Uterus (tissue), 4 donors: Measurements from ENCODE around the gene LMNA. TPM values are rescaled to one million over a fixed set of nuclear protein-coding genes. Genes with fewer than 3 reads are reported as not detected.
A peak's percentile ranks its signal among the peaks of the same experiment; 100 is the strongest.

Source experiments
- DNase-seq, 2 donors: peaks; one replicate each; pipeline ENCODE4 v3.0.0-alpha.2; 2019 to 2020
- H3K27ac ChIP-seq, 2 donors: fragments of 200-600 bp; sonication (generic); 1 replicate in 1 of 2; 2 replicates in 1 of 2; pipeline ENCODE4 v1.5.1; 2016 to 2018
- H3K27me3 ChIP-seq, 2 donors: fragments of 200-600 bp; sonication (generic); one replicate each; pipeline ENCODE4 v1.5.1; 2018 to 2019; ENCODE audit warnings: control low read depth in 1 of 2
- H3K36me3 ChIP-seq, 2 donors: fragments of 200-600 bp; sonication (generic); one replicate each; pipeline ENCODE4 v1.5.1; 2019; ENCODE audit warnings: control low read depth in 1 of 2
- H3K4me1 ChIP-seq, 2 donors: fragments of 200-600 bp; sonication (generic); one replicate each; pipeline ENCODE4 v1.5.1; 2018 to 2019; ENCODE audit warnings: control low read depth in 1 of 2
- H3K4me3 ChIP-seq, 2 donors: fragments of 200-600 bp; sonication (generic); 1 replicate in 1 of 2; 2 replicates in 1 of 2; pipeline ENCODE4 v1.5.1; 2018 to 2019; ENCODE audit warnings: mild to moderate bottlenecking in 1 of 2
- H3K9me3 ChIP-seq, 2 donors: fragments of 200-600 bp; sonication (generic); one replicate each; pipeline ENCODE4 v1.5.1; 2019; ENCODE audit warnings: control low read depth in 1 of 2
- POLR2A ChIP-seq, 2 donors: fragments of 450-650 bp; IDR thresholded peaks; one replicate each; pipeline ENCODE4 v1.6.1; 2016; ENCODE audit warnings: antibody characterized with exemption in 2 of 2, mild to moderate bottlenecking in 1 of 2, moderate library complexity in 1 of 2
- intact Hi-C: fragments of 100-400 bp; cut with DNase I; formaldehyde crosslinking; loops from one replicate; pipeline ENCODE4 v1.15.1; 2023; ENCODE audit warnings: low total_unique reads
- total RNA-seq, 4 donors: library from RNA; depleted of rRNA in 3 of 4; stranded (reverse); fragments of >200 nt in 3 of 4; gene quantifications; one replicate each; pipeline versions ENCODE4 v1.1.0 to v1.2.4, GENCODE V29; 2014 to 2023
- TF ChIP-seq, protein P1 (sequence below), 4 experiments: fragments of 200-600 bp in 2 of 4; fragments of 450-650 bp in 2 of 4; sonication (generic) in 2 of 4; IDR thresholded peaks; one replicate each; pipeline ENCODE4 v1.5.1; 2016 to 2019; ENCODE audit warnings: antibody characterized with exemption in 4 of 4, mild to moderate bottlenecking in 2 of 4, moderate library complexity in 1 of 4
- donor health status: DM: yes; HTN: yes; CAD: no.

The LMNA gene
- total RNA-seq, 4 donors from 2014 or later = 245 to 533 (median 373) TPM

DNA sequence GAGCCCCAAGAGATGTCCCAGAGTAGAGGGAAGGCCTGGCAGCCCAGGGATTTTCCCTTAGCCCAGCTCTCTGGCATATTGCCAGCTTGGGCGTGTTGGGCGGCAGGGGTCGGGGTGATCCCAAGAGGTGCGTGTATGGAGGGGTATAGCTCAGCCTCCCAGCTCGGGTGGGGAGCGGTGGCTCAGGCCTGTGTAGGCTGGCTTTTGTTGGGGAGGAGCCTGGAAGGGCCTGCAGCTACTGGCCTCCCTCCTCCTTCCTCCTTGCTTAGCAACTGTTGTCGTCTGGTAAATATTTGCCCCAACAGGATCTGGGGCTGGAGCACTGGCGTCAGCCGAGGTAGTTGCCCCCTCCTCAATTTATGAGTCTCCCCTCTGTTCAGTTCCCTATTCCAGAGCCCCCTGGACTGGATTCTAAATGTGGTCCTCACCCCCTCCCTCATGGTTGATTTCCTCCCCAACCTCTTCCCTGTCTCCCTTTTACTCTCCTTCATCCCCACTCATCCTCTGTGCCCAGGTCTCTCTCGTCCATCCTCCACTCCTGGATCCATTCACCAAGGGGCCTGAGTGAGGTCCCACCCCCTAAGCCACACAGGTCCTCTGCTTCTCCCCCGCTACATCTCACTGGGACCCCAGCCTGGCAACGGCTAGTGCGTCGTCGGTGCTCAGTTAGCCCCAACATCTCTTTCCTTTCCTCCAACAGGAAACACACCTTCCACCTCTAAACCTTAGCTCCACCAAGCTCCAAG lies 10.3 kb upstream of the LMNA start:
- peak; percentile 86 to 88 for DNase-seq

DNA sequence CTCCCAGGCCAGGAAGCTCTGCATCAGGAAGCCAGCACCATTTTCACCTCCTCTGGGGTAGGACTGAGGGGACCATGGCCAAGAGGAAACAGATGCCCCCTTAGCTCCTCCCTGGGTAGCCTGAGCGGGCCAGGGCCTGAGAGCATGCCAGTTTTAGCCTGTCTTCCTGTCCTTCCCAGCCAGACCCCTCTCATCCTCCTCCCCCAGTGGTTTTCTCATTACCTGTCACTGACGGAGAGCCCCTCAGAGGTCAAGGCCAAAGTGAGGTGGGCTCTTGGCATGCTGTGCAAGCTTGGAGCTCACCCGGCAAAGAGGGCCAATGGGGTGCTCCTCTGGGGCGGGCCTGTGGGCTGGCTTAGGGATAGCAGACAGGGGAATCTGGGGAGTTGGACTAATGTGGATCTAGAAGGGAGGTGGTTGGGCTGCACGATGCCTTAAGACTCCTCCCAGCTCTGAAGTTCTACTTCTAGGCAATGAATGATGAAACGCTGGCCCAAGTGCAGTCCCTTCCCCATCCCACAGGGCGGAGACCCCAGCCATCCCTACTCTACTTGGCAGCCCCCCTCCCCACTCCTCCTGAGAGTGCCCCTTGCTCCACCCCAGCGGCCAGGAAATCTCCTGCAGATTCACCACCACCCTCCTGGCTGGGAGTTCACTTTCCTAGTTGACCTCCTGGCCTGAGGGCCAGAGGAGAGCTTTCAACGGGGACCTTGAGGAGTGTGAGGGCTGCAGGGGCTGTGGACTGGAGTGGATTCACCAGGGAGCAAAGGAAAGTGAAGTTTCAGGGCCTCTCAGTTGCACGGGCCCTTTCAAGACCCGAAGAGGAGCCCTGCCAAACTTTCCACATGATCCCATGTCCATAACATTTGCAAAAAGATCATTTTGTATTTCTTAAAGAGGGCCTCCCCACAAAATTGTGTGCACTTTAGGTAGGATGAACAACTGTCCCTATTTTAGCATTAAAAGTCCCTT lies 9.4 kb upstream of the LMNA start:
- TF ChIP-seq, protein P1, sequence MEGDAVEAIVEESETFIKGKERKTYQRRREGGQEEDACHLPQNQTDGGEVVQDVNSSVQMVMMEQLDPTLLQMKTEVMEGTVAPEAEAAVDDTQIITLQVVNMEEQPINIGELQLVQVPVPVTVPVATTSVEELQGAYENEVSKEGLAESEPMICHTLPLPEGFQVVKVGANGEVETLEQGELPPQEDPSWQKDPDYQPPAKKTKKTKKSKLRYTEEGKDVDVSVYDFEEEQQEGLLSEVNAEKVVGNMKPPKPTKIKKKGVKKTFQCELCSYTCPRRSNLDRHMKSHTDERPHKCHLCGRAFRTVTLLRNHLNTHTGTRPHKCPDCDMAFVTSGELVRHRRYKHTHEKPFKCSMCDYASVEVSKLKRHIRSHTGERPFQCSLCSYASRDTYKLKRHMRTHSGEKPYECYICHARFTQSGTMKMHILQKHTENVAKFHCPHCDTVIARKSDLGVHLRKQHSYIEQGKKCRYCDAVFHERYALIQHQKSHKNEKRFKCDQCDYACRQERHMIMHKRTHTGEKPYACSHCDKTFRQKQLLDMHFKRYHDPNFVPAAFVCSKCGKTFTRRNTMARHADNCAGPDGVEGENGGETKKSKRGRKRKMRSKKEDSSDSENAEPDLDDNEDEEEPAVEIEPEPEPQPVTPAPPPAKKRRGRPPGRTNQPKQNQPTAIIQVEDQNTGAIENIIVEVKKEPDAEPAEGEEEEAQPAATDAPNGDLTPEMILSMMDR (IDR thresholded peaks at IDR 0.05) = no peak
- TF ChIP-seq POLR2A (IDR thresholded peaks at IDR 0.05) = no peak
- H3K4me1 ChIP-seq = peaks cover 24 to 39% of the 10 kb centered on the region in 2 donors
- no peaks in the 10 kb centered on the region for H3K36me3 ChIP-seq
- peak overlapping the region; percentile 93 to 99 for H3K27ac ChIP-seq
- intact Hi-C loops = no loop called here
- peak overlapping the region in 1 of 2 donors; percentile 20 for H3K4me3 ChIP-seq
- peak in 1 of 2 donors; percentile 66 for DNase-seq
- no peaks in the 10 kb centered on the region for H3K27me3 ChIP-seq
- H3K9me3 ChIP-seq = no peaks in the 10 kb centered on the region

More for the DNA sequence above, 10.3 kb upstream of the LMNA start:
- Histone ChIP-seq H3K27ac (peak overlapping the region; percentile 93 to 99), H3K4me3 (no peak overlapping the region), H3K4me1 (peaks cover 24 to 39% of the 10 kb centered on the region in 2 donors), H3K27me3 (no peaks in the 10 kb centered on the region), H3K9me3 (no peaks in the 10 kb centered on the region), H3K36me3 (no peaks in the 10 kb centered on the region)
- peak; percentile 9 to 30 for TF ChIP-seq POLR2A (IDR thresholded peaks at IDR 0.05)
- TF ChIP-seq, protein P1 (IDR thresholded peaks at IDR 0.05) = no peak
- intact Hi-C loops = no loop called here

DNA sequence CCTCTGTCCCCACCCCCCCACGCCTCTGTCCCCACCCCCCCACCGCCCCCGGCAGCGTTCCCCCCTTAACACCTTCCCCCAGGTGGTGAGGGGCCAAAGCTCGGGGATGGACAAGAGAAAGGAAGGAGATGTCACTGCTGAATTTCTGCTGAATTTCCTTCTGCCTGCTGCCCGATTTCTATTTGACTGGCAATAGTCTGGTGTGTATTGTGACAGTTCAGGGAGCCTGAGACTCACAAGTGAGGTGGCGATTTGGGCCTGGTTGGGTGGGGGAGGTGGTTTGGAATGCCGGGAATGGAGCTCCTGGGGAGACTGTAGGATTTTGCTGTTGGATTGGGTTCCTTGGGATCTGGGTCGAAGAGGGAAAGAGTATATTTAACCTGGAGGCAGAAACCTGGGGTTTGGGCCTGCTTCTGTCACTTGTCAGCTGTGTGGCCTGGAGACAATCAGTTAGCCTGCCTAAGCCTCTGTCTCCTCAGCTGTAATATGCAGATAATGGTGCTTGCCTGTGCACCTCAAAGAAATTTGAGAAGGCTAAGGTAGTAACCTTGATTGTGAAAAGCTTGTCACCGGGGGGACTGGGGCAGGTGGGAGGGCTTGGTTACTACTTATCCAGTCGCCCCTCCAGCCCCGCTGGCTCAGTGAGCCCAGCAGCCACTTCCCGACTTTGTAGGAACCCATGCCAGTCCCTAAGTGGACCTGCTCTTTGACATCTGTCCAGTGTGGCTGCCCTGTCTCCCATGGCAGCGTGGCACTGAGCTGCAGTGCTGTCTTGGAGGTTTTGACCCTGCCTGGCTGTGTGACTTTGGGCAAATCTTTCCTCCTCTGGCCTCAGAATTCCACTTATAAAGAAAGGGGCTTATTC lies 7.7 kb upstream of the LMNA start:
- DNase-seq = no peak
- H3K4me3 ChIP-seq = peak overlapping the region; percentile 9 to 50
- peaks cover 24 to 39% of the 10 kb centered on the region in 2 donors for H3K4me1 ChIP-seq
- intact Hi-C loops = no loop called here
- no peaks in the 10 kb centered on the region for H3K36me3 ChIP-seq
- H3K27ac ChIP-seq = peak overlapping the region; percentile 93 to 99
- TF ChIP-seq, protein P1 (IDR thresholded peaks at IDR 0.05) = no peak
- TF ChIP-seq POLR2A (IDR thresholded peaks at IDR 0.05) = no peak
- no peaks in the 10 kb centered on the region for H3K9me3 ChIP-seq
- H3K27me3 ChIP-seq = no peaks in the 10 kb centered on the region

DNA sequence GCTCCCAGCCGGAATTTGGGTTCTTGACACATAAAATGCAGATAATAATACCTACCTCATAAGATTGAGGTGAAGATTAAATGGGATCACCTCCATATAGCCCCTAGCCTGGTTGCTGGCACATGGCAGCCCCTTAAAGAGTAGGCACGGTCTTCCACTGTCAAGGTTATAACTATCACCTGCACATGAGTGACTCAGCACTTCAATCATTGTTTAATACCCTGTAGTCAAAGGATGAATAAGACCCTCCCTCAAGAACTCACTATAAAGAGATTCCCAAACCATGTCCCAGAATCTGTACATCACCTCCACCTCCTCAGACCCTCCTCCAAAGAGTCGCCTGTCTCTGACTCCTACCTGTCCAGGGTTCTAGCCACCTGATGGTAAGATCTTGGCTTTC lies 6.5 kb upstream of the LMNA start:
- H3K4me3 ChIP-seq = no peak overlapping the region

More for the DNA sequence above, 6.5 kb upstream of the LMNA start:
- Histone ChIP-seq H3K9me3 (no peaks in the 10 kb centered on the region), H3K4me1 (peaks cover 24 to 28% of the 10 kb centered on the region in 2 donors), H3K27me3 (no peaks in the 10 kb centered on the region), H3K36me3 (no peaks in the 10 kb centered on the region), H3K27ac (peak overlapping the region; percentile 93 to 99)
- intact Hi-C loops = no loop called here
- no peak for DNase-seq
- no peak for TF ChIP-seq POLR2A (IDR thresholded peaks at IDR 0.05)
- TF ChIP-seq, protein P1 (IDR thresholded peaks at IDR 0.05) = no peak
